Glutamatergic neuron (in vitro differentiated cells): Measurements from ENCODE around the gene PPP2R3A. TPM values are rescaled to one million over a fixed set of nuclear protein-coding genes. Genes with fewer than 3 reads are reported as not detected.

Experiments used
- DNase-seq: peaks from one replicate; pipeline ENCODE4 v3.0.0; 2022
- H3K27ac Mint-ChIP-seq: one replicate; pipeline ENCODE4 v1.8.0; 2020; ENCODE audit warnings: mild to moderate bottlenecking, mixed read lengths, inconsistent platforms; ENCODE audit not compliant: unreplicated experiment
- H3K27me3 Mint-ChIP-seq: one replicate; pipeline ENCODE4 v1.8.0; 2020; ENCODE audit warnings: mild to moderate bottlenecking, moderate library complexity, mixed read lengths, inconsistent platforms; ENCODE audit not compliant: unreplicated experiment
- H3K36me3 Mint-ChIP-seq: one replicate; pipeline ENCODE4 v1.8.0; 2020; ENCODE audit warnings: mild to moderate bottlenecking, mixed read lengths, inconsistent platforms; ENCODE audit not compliant: unreplicated experiment
- H3K4me1 Mint-ChIP-seq: one replicate; pipeline ENCODE4 v1.8.0; 2020; ENCODE audit warnings: mild to moderate bottlenecking, low read depth, mixed read lengths, inconsistent platforms; ENCODE audit not compliant: unreplicated experiment
- H3K4me3 Mint-ChIP-seq: one replicate; pipeline ENCODE4 v1.8.0; 2020; ENCODE audit warnings: mild to moderate bottlenecking, mixed read lengths, inconsistent platforms; ENCODE audit not compliant: unreplicated experiment
- H3K9me3 Mint-ChIP-seq: one replicate; pipeline ENCODE4 v1.8.0; 2020; ENCODE audit warnings: mild to moderate bottlenecking, moderate library complexity, mixed read lengths, inconsistent platforms; ENCODE audit not compliant: unreplicated experiment
- total RNA-seq: library from RNA; stranded (reverse); fragmentation: NEBNext Ultra II Directional; extraction: Animal tissue kit (Norgen Biotek cat#: 25700); gene quantifications from one replicate; pipeline ENCODE4 v1.2.1, GENCODE V29; 2021; ENCODE audit not compliant: unreplicated experiment
- TF ChIP-seq, protein P1 (sequence below): fragments of 200-600 bp; sonication (generic); IDR thresholded peaks from one replicate; pipeline ENCODE4 v1.5.0; 2021; ENCODE audit not compliant: partially characterized antibody, unreplicated experiment

PPP2R3A gene
- total RNA-seq, 1 donor from 2014 or later: 13.0 TPM

DNA sequence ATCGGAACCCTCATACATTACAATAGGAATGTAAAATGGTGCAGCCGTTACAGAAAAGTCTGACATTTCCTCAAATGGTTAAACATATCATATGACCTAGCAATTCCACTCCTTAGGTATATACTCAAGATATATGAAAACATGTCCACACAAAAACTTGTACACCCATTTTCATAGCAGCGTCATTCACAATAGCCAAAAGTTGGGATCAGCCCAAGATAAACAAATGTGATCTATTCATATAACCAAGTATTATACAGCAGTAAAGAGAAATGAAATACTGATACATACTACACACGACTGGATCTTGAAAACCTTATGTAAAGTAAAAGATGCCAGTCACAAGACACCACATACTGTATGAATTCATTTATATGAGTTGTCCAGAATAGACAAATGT is 128.2 kb downstream of the PPP2R3A start:
- Mint-ChIP-seq H3K36me3 (no peaks in the 10 kb centered on the region), H3K27ac (no peak overlapping the region), H3K4me1 (no peaks in the 10 kb centered on the region), H3K27me3 (no peaks in the 10 kb centered on the region), H3K9me3 (no peaks in the 10 kb centered on the region), H3K4me3 (no peak overlapping the region)
- no peak for DNase-seq
- TF ChIP-seq, protein P1, sequence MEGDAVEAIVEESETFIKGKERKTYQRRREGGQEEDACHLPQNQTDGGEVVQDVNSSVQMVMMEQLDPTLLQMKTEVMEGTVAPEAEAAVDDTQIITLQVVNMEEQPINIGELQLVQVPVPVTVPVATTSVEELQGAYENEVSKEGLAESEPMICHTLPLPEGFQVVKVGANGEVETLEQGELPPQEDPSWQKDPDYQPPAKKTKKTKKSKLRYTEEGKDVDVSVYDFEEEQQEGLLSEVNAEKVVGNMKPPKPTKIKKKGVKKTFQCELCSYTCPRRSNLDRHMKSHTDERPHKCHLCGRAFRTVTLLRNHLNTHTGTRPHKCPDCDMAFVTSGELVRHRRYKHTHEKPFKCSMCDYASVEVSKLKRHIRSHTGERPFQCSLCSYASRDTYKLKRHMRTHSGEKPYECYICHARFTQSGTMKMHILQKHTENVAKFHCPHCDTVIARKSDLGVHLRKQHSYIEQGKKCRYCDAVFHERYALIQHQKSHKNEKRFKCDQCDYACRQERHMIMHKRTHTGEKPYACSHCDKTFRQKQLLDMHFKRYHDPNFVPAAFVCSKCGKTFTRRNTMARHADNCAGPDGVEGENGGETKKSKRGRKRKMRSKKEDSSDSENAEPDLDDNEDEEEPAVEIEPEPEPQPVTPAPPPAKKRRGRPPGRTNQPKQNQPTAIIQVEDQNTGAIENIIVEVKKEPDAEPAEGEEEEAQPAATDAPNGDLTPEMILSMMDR: no peak

DNA sequence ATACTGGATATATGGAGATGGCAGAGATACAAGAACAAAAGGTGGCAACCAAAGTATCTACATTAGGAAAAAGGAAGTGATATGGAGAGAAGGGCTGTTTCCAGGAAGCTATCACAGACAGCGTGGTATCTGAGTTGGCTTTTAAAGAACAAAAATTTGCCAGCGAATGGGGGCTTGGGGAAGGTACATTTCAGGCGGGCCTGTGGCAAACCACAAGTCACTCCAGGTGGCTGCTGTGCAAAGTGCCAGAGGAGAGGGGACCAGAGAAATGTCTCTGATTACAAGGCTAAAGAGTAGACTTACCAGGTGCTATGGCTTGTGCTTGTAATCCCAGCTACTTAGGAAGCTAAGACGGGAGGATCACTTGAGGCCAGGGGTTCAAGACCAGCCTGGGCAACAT is 139.5 kb downstream of the PPP2R3A start:
- H3K27ac Mint-ChIP-seq: no peak overlapping the region
- H3K4me3 Mint-ChIP-seq: no peak overlapping the region
- H3K36me3 Mint-ChIP-seq: no peaks in the 10 kb centered on the region
- no peaks in the 10 kb centered on the region for H3K4me1 Mint-ChIP-seq
- H3K9me3 Mint-ChIP-seq: no peaks in the 10 kb centered on the region
- no peak for DNase-seq
- TF ChIP-seq, protein P1: no peak
- no peaks in the 10 kb centered on the region for H3K27me3 Mint-ChIP-seq

DNA sequence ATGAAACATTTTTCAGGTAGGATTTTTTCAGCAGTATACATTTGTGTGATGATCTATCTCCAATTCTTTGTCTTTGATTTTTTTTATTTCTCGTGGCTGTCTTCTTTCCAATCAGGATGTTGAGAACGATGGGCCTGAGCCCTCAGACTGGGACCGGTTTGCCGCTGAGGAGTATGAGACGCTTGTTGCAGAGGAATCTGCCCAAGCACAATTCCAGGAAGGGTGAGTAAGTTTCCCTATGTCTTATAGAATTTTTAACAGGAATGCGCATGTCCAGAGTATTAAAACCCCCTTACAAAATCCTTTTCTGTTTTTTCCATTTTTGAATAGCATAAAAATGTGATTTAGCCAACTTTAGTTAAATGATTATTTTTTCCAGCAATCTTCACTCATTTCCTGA is 140.6 kb downstream of the PPP2R3A start:
- no peaks in the 10 kb centered on the region for H3K4me1 Mint-ChIP-seq
- no peak overlapping the region for H3K4me3 Mint-ChIP-seq
- H3K27me3 Mint-ChIP-seq: no peaks in the 10 kb centered on the region
- DNase-seq: no peak
- H3K9me3 Mint-ChIP-seq: no peaks in the 10 kb centered on the region
- H3K36me3 Mint-ChIP-seq: no peaks in the 10 kb centered on the region
- TF ChIP-seq, protein P1: no peak
- H3K27ac Mint-ChIP-seq: no peak overlapping the region

DNA sequence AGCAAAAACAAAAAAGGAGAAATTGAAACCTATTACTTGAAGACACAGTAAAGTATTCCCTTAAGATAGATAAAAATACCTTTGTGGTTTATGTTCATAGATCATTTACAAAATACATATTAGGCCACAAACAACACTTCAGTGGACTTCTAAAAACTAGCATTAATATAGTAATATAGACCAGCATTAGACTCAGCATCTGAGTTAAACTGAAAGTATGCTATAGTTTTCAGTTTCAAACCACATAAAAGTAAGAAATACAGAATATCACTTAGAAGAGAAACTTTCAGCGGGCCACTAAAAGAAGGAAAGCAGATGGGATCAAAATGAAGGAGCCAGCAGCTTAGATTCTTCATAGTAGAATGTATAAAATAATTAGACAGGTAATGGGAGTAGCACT is 144.0 kb downstream of the PPP2R3A start:
- Mint-ChIP-seq H3K4me1 (no peaks in the 10 kb centered on the region), H3K4me3 (no peak overlapping the region), H3K9me3 (no peaks in the 10 kb centered on the region), H3K36me3 (peaks cover 8% of the 10 kb centered on the region), H3K27ac (no peak overlapping the region), H3K27me3 (no peaks in the 10 kb centered on the region)
- TF ChIP-seq, protein P1: no peak
- no peak for DNase-seq

DNA sequence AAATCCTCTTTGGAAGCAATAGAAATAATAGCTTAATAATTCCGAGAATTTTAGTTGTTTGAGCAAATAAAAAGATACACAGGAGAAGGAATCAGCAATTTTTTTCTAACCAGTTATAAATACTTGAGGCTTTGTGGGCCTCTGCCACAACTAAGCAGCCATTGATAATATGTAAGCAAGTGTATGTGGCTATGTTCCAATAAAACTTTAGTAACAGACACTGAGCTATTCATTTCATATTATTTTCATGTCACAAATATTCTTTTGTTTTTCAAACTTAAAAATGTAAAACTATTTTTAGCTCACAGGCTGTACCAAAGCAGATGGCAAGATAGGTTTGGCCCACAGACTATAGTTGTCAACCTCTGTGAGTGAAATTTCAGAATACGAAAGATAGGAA is 145.0 kb downstream of the PPP2R3A start:
- Mint-ChIP-seq H3K4me1 (no peaks in the 10 kb centered on the region), H3K27ac (no peak overlapping the region)

More for the DNA sequence above, 145.0 kb downstream of the PPP2R3A start:
- H3K9me3 Mint-ChIP-seq: no peaks in the 10 kb centered on the region
- TF ChIP-seq, protein P1: no peak
- H3K27me3 Mint-ChIP-seq: no peaks in the 10 kb centered on the region
- no peak overlapping the region for H3K4me3 Mint-ChIP-seq
- peaks cover 10% of the 10 kb centered on the region for H3K36me3 Mint-ChIP-seq
- no peak for DNase-seq
